Stimulated activated memory B cell treated with anti-CD40 and anti-IgM and Interleukin-4, amounts not matched to agents 10 μg/mL and 1 μg/mL and 100 μg/mL, for 72 hours (primary cell): ENCODE results near the gene DGKG.
A peak's percentile ranks its signal among the peaks of the same experiment; 100 is the strongest.

Source experiments
- ATAC-seq: fragments of 150-1000 bp; cut with Tn5 transposase; 2 replicates; pipeline ENCODE4 v1.10.0; 2021
- H3K27ac Mint-ChIP-seq: one replicate; pipeline ENCODE4 v1.8.0; 2022; ENCODE audit warnings: mild to moderate bottlenecking, mixed read lengths
- H3K27me3 Mint-ChIP-seq: one replicate; pipeline ENCODE4 v1.8.0; 2022; ENCODE audit warnings: mixed read lengths
- H3K36me3 Mint-ChIP-seq: one replicate; pipeline ENCODE4 v1.8.0; 2022; ENCODE audit warnings: mixed read lengths
- H3K4me1 Mint-ChIP-seq: one replicate; pipeline ENCODE4 v1.8.0; 2022; ENCODE audit warnings: mixed read lengths
- H3K4me3 Mint-ChIP-seq: one replicate; pipeline ENCODE4 v1.8.0; 2022; ENCODE audit warnings: mild to moderate bottlenecking, moderate library complexity, mixed read lengths
- H3K9me3 Mint-ChIP-seq: one replicate; pipeline ENCODE4 v1.8.0; 2022; ENCODE audit warnings: mixed read lengths

Gene DGKG

DNA sequence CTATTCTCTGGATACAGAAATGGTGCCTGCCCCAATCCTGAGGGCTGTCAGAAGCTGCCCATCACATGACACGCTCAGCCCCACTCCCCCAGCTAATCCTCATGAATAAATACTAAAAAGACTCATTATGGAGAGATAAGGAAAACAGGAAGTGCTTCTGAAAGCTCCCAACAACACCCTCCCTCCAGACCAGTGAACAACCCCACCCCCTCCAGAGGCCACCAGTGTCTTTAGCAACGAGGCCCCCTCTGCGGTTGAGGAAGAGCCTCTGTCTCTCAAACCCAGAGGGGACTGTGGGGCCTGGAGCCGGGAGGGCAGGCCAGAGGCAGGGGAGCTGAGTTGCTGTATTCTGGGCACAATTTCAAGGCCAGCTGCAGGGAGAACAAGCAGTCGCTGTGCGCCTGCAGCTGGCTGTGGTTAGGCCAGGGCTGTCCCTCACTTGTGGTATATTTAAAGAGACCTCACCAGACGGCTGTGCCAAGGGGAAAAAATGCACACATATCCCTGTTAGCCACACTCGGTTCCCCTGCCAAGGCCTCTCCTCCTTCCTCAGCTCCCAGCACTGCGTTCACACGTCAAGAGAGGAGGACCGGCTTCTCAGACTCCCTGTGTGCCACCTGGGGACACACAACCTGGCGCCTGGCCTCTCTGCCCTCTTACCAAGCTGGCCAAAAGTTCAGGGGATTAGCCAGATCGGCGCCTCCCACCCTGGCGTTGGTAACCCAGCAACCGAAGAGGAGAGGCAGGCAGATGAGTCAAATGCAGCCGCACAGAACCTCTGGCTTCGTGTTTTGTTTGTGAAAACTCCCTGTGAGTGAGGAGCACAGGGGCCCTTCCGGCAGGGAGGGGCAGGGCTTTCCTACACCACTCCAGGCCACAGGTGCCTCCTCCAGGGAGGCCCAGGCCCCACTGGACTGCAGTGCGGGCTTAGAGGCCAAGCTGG lies 152.0 kb downstream of the DGKG start:
- ATAC-seq, result peak; percentile 36

DNA sequence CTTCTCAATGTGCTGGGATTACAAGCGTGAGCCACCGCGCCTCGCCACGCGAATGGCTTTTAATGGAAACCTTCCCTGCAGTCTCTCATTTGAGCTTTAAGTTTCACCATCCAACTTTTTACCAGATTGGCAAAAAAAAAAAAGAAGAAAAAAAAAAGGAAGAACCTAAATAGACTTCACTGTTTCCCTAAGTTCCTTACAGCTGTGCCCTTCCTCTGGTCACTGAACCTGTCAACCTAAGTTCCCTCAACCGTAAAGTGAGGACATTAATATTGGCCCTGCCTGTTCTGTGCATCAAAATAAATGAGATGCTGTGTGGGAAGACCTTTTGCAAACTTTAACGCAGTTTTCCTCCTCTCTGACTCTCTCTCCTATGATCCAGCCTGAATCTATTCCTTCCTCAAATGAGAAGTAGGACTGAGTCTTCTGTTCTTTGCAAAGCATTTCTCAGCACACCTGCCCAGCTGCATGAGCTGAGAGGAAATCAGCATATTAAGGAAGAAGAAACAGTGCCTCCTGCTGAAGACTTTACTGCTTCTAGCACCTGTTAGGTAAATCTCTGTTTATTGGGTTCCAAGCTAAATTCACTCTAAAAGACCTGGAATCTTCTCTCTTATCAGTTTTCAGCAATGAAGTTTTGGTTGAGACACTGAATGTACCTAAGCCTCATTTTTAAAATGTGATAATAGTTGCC lies 153.6 kb downstream of the DGKG start:
- Mint-ChIP-seq H3K4me3 (no peak overlapping the region), H3K36me3 (peaks cover 5% of the 10 kb centered on the region), H3K27ac (no peak overlapping the region), H3K27me3 (no peaks in the 10 kb centered on the region), H3K4me1 (peaks cover 32% of the 10 kb centered on the region), H3K9me3 (no peaks in the 10 kb centered on the region)
- ATAC-seq, result no peak

More for the DNA sequence above, 152.0 kb downstream of the DGKG start:
- no peaks in the 10 kb centered on the region for H3K9me3 Mint-ChIP-seq
- H3K4me1 Mint-ChIP-seq, result peaks cover 40% of the 10 kb centered on the region
- no peak overlapping the region for H3K4me3 Mint-ChIP-seq
- H3K27ac Mint-ChIP-seq, result peak overlapping the region; percentile 10
- peaks cover 6% of the 10 kb centered on the region for H3K36me3 Mint-ChIP-seq
- no peaks in the 10 kb centered on the region for H3K27me3 Mint-ChIP-seq

DNA sequence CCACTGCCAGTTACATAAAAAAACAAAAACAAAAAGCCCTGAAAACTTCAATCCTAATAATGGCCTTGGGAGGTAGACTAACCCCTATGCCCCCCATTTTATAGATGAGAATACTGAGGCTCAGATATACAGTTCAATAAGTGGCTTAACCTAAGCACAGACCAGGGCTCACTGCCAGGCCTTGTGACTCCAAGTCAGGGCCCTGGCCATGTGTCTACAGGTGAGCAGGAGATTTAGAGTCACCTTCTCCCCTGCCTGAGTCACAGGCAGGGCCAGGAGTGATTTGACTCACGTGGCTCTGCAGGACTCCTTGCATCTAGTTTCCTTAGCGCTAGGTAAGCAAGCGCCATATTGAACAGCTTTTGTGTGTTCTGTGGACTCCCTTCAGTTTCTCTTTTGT lies 154.5 kb downstream of the DGKG start:
- Mint-ChIP-seq H3K4me1 (peaks cover 25% of the 10 kb centered on the region), H3K27me3 (no peaks in the 10 kb centered on the region), H3K36me3 (peaks cover 14% of the 10 kb centered on the region), H3K4me3 (no peak overlapping the region), H3K27ac (no peak overlapping the region), H3K9me3 (no peaks in the 10 kb centered on the region)
- no peak for ATAC-seq

GRCh38 chr3:186200726-186201125 lies 161.3 kb downstream of the DGKG start:
- no peak for ATAC-seq
- H3K4me1 Mint-ChIP-seq, result no peaks in the 10 kb centered on the region
- H3K9me3 Mint-ChIP-seq, result no peaks in the 10 kb centered on the region
- H3K27ac Mint-ChIP-seq, result no peak overlapping the region
- peaks cover 20% of the 10 kb centered on the region for H3K36me3 Mint-ChIP-seq
- no peak overlapping the region for H3K4me3 Mint-ChIP-seq
- no peaks in the 10 kb centered on the region for H3K27me3 Mint-ChIP-seq

- ATAC-seq, result no peak
- Mint-ChIP-seq H3K27me3 (no peaks in the 10 kb centered on the region), H3K9me3 (no peaks in the 10 kb centered on the region), H3K36me3 (peaks cover 15% of the 10 kb centered on the region), H3K4me1 (no peaks in the 10 kb centered on the region), H3K4me3 (no peak overlapping the region), H3K27ac (no peak overlapping the region)
Measured at GRCh38 chr3:186198442-186198841, 163.6 kb downstream of the DGKG start.

DNA sequence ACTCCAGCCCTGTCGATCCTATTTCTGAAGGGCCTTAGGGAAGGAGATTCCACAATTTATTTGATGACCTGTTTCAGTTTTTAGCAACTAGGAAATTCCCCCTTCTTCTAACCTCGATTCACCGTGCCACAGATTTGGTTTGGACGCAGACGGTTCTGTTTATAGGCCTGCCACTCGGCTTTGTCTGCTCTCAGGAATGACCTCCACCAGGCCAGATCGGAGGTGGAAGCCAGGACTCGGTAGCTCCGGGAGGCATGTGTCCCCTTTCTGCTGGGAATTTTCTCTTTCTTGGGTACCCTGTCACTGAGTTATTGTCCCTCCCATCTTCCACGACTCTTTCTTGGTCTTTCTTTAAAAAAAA lies 167.6 kb downstream of the DGKG start:
- Mint-ChIP-seq H3K27ac (no peak overlapping the region), H3K27me3 (no peaks in the 10 kb centered on the region), H3K4me1 (no peaks in the 10 kb centered on the region), H3K4me3 (peak overlapping the region; percentile 47), H3K9me3 (no peaks in the 10 kb centered on the region), H3K36me3 (peaks cover 9% of the 10 kb centered on the region)
- no peak for ATAC-seq

DNA sequence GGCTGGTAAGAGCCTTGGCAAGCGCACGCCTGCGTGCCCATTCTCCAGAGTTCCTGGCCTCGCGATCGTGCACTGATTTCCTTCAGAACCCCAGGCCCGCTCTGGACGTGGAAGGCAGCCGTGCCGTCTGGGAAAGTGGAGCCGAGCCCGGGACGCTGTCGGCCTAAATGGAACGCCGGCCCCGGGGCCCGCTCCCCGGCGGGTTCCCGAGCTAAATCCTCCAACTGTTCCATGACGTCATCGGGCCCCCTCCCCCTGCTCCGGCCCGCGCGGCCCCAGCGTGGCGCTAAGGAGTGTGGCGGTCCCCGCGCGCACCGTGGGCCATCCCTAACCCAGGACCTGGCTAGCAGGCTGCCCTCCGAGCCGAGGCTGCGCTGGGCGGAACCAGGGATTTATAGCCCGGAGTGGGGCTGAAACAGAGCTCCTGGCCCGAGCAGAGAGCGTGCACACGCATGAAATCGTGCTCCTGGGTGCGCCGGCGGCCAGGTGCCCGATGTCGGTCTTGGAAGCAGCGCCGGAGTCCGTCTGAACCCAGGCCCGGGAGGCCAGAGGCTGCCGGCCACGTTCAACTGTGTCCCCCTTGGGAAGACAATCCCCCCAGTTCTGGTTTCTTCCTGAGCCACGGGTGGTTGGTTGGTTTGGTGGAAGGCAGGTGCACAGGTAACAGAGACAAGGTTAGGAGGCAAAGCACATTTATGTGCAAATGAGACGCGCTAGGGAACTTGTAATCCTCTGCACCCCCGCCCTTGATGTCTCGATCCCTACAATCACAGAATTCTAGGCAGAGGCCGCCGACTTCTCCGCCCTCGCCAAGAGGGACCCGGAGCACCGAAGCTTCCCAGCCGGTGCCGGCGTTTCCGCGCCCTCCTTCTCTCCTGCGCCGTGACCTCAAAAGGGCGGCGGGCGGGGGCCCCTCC lies 168.2 kb downstream of the DGKG start:
- Mint-ChIP-seq H3K36me3 (peaks cover 9% of the 10 kb centered on the region), H3K27ac (no peak overlapping the region), H3K4me1 (no peaks in the 10 kb centered on the region), H3K27me3 (no peaks in the 10 kb centered on the region), H3K9me3 (no peaks in the 10 kb centered on the region), H3K4me3 (peak overlapping the region; percentile 47)
- ATAC-seq, result no peak

DNA sequence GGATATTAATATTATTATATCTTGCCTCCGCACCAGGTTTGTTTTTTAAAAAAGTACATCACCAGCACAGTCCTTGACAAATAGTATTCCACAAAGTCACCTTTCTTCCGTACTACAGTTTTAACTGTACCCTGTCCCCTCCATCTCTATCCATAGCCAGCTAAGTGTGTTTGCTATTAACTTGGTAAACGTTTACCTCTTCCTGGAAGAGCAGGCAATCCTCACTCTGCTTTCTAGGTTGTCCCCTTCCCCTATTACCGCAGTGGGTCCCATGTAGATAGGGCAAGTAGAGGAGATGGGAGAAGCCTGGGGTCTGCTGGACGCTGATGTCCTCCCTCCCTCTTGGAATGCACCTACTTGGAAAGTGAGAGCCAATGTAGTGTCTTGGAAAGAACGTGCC lies 169.2 kb downstream of the DGKG start:
- Mint-ChIP-seq H3K27me3 (no peaks in the 10 kb centered on the region), H3K36me3 (peaks cover 9% of the 10 kb centered on the region), H3K4me3 (no peak overlapping the region), H3K4me1 (no peaks in the 10 kb centered on the region), H3K9me3 (no peaks in the 10 kb centered on the region), H3K27ac (no peak overlapping the region)
- no peak for ATAC-seq

DNA sequence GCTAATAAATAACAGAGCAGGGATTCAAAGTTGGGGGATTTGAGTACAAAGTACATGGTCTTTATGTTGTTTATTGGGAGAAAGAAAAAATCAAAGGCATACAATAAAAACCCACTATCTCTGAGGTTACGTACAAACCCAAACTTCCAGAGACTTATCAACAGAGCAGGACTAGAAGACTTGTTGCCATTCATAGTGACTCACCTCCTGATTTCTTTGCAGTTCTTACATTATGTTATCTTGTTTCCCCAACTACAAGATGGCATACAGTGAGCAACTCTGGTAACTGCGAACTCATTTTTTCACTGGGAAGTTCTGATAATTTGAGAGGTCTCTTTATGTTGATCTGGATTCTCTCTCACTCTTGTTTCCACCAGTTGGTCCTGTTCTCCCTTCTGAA lies 172.5 kb downstream of the DGKG start:
- H3K4me1 Mint-ChIP-seq, result peaks cover 25% of the 10 kb centered on the region
- H3K4me3 Mint-ChIP-seq, result no peak overlapping the region
- ATAC-seq, result no peak
- H3K9me3 Mint-ChIP-seq, result no peaks in the 10 kb centered on the region
- peaks cover 22% of the 10 kb centered on the region for H3K36me3 Mint-ChIP-seq
- H3K27ac Mint-ChIP-seq, result no peak overlapping the region
- no peaks in the 10 kb centered on the region for H3K27me3 Mint-ChIP-seq

DNA sequence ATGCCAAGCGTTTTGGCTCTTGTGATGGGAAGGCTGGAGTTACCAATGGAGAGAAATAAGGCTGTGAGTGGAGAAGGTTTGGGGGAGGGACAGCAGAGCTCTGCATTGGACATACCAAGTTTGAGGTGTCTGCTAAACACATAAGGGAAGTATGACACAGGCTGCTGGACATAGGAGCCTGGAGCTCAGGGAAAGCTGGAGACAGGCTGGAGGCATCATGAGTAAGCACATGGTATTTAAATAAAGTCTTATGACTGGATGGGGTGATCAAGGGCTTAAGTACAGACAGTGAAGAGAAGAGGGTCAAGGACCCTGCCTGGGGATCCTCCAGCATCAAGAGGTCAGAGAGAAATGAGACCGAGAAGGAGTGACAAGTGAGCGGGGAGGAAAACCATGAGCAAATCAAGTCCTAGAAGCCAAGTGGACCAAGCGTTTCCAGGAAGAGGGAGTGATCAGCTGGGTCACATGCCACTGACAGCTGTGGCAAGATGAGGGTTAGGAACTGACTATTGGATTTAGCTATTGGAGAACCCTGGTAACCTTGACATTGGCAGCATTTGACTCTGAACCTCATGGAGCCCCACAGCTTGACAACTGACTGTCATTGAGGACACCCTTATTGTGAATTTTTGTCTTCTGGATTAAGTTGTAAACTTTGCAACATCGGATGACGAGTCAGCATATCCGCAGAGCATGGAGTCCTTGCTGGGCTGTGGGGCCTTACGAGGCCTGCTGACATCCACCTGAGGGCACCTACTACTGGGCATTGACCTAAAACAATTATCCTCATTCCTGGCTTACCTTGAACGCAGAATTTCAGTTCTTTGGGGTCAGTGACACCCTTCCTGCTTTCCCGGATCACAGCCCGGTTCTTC lies 174.4 kb downstream of the DGKG start:
- Mint-ChIP-seq H3K27ac (no peak overlapping the region), H3K9me3 (no peaks in the 10 kb centered on the region), H3K4me1 (peaks cover 25% of the 10 kb centered on the region), H3K36me3 (peaks cover 22% of the 10 kb centered on the region), H3K27me3 (no peaks in the 10 kb centered on the region), H3K4me3 (no peak overlapping the region)
- ATAC-seq, result no peak

DNA sequence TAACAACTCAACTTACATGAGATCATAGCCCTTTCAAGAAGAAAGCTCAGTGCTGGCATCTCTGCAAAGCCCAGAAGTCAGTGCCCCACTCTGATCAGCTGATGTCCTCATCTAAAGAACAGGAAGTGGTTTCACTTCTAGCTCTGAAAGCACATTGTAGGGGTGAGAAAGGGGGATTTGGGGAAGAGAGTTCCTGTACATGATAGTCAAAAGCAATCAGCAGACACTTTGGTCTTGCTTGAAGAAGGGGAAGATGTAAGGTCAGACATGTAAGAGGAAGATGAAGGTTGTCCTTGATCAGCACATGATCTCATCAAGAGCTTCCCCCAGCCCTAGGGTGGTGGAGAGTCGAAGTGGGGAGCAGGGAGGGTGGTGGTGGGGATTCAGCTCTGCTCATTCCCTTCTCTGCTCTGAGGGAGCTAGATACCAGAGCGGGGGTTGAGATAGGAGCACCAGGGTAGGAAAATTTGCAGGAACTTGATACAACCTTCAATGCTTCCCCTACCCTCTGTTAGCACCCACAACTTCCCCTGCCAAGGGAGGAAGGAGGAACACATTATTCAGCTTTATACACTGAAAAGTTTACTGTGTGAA lies 176.7 kb downstream of the DGKG start:
- H3K36me3 Mint-ChIP-seq, result peaks cover 17% of the 10 kb centered on the region
- H3K4me1 Mint-ChIP-seq, result peaks cover 25% of the 10 kb centered on the region
- H3K9me3 Mint-ChIP-seq, result no peaks in the 10 kb centered on the region
- H3K27ac Mint-ChIP-seq, result peak overlapping the region; percentile 7
- no peaks in the 10 kb centered on the region for H3K27me3 Mint-ChIP-seq
- H3K4me3 Mint-ChIP-seq, result no peak overlapping the region
- peak; percentile 82 for ATAC-seq

GRCh38 chr3:186184021-186184420 lies 178.0 kb downstream of the DGKG start:
- H3K27me3 Mint-ChIP-seq, result no peaks in the 10 kb centered on the region
- H3K36me3 Mint-ChIP-seq, result peaks cover 23% of the 10 kb centered on the region
- ATAC-seq, result no peak
- no peak overlapping the region for H3K27ac Mint-ChIP-seq
- no peaks in the 10 kb centered on the region for H3K9me3 Mint-ChIP-seq
- no peak overlapping the region for H3K4me3 Mint-ChIP-seq
- peaks cover 25% of the 10 kb centered on the region for H3K4me1 Mint-ChIP-seq

DNA sequence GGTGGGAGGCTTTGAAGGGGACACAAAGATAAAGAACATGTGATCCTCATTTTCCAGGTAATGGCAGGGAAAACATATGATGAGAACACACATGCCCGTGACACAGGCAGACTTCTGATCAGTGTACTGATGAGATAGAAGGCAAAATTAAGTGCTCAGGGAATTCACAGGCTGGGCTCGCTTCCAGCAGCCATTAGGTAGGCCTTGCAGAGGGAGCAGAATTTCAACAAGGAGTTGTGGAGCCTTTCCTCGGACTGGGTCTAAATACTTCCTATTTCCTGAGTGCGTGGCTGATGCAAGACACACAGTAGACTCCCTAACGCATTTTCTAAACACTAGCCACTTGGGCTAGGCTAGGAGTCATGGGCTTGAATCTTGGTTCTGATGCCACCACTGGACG lies 179.2 kb downstream of the DGKG start:
- H3K4me3 Mint-ChIP-seq, result no peak overlapping the region
- no peak for ATAC-seq
- no peaks in the 10 kb centered on the region for H3K27me3 Mint-ChIP-seq
- H3K36me3 Mint-ChIP-seq, result peaks cover 31% of the 10 kb centered on the region
- peaks cover 25% of the 10 kb centered on the region for H3K4me1 Mint-ChIP-seq
- no peaks in the 10 kb centered on the region for H3K9me3 Mint-ChIP-seq
- no peak overlapping the region for H3K27ac Mint-ChIP-seq

- peaks cover 31% of the 10 kb centered on the region for H3K36me3 Mint-ChIP-seq
- H3K27me3 Mint-ChIP-seq, result no peaks in the 10 kb centered on the region
- no peak for ATAC-seq
- H3K4me3 Mint-ChIP-seq, result no peak overlapping the region
- no peaks in the 10 kb centered on the region for H3K9me3 Mint-ChIP-seq
- H3K4me1 Mint-ChIP-seq, result peaks cover 24% of the 10 kb centered on the region
- H3K27ac Mint-ChIP-seq, result no peak overlapping the region
Measured at GRCh38 chr3:186181901-186182300, 180.1 kb downstream of the DGKG start.
